ENCODE data around the gene PID1.

Gene PID1

GRCh38 chr2:229059331-229060033 lies 211.6 kb downstream of the PID1 start:
- no peak for DNase-seq

DNA sequence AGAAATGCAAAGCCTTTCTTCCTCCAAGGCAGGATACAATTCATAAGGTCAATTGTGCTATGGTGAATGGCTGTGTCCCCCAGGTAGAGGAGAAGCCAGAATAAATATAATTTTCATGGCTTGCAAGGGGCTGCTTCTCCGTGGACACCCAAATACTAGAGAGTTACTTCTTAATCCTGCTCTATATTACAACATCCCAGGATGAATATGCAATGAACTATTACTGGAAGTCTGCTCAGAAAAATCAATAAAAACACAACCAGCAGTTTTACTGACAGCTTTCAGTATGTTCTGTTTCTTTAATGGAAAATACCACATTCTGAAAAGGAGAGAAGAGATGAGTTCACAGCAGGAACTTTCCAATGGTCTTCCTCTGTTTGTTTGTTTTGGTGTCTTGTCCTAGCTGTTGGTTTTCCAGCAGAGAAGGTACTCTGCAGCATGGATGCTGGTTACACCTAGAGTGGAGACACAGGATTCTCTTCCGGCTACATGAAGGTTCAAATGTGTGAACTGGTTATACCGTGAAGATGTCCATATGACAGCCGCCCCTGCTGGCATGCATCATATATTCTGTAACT lies 213.0 kb downstream of the PID1 start:
- no peak for DNase-seq

DNA sequence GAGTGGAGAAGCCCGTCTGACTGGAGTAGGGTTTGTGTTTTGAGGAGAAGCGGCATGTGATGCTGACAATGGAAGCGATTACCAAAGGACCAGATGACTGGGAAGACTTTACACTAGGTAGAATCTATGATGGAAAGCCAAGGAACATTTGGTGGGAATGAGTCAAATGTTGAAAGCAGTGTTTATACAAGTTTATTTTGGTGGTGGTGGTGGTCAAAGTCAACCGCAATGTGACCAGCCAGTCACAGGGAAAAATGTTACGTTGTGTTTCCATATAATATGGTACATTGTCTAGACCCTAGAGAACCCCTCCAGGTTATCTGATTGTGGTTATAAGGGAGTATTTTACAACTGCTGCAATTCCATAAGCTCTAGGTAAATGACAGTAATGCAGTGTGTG lies 216.8 kb downstream of the PID1 start:
- no peak for DNase-seq

DNA sequence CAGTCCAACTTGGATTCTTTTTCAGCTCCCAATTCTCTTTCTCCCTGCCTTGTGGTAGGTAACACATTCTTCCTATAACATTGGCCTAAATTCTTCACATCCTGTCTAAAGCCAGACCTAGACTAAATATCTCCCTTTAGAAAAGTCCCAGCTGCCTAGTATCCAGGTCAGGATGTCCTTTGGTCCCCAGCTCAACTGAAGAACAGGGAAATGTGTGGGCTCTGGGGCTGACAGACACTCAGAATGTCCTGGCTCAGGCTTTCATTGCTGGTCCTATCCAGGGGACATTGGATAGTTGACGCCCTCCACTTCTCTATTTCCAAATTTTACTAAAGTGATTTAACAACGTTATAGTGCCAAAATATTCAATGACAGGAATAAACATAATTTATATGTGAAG lies 219.3 kb downstream of the PID1 start:
- DNase-seq = no peak

DNA sequence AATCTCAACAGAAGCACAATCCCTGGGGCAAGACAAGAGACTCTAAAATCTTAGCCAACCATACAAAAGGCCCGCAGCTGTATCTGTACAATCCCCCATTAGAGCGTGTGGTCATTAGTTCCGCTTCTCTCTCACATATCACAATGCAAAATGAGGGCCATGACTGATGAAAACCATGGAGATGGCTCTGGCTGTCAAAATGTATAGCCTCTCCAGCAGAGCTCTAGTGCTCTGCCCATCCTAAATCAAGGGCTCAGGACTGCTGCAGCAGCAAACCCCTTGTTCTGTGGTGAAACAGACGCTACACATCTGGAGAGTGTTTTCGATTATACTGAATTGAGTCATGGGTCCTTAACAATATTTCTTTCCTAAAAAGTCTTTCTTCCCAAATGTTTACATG lies 221.0 kb downstream of the PID1 start:
- DNase-seq = no peak

DNA sequence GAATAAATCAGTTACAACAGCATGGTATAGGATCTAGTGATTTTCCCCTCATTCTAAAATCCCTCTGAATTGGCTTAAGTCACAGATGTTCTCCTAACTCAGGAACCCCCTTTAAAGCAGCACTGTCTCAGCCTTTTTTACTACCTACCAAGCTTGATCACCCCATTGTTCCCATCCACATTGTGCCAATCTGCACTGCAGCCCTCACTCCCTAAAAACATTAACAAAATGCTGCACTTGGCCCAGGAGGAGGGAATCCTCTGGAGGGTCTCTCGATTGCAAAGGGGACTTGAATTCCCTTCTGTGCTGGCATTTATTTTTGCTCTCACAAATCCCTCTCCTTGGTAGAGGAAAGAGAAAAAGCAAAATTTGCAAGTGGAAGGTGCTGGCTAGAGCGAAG lies 223.0 kb downstream of the PID1 start:
- no peak for DNase-seq

DNA sequence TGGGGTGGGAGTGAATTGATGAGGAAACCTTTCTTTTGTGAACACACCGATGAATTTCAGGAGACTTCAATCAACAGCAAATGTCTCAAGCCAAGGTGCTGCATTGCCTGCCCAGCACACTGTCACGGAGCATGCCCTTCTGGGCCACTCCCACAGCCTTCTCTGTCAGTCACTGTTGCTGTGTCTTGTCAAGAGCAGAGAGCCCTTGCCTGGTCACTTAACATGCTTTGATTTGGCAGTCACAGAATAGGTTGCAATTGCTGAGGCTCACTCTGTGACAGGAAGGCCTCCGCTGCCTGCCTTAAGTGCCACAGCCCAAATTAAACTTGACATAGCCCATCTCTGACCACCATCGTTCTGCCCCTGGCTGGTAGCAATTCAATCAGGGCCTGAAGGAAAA lies 225.4 kb downstream of the PID1 start:
- no peak for DNase-seq

GRCh38 chr2:229044581-229044980 lies 226.5 kb downstream of the PID1 start:
- no peak for DNase-seq

DNA sequence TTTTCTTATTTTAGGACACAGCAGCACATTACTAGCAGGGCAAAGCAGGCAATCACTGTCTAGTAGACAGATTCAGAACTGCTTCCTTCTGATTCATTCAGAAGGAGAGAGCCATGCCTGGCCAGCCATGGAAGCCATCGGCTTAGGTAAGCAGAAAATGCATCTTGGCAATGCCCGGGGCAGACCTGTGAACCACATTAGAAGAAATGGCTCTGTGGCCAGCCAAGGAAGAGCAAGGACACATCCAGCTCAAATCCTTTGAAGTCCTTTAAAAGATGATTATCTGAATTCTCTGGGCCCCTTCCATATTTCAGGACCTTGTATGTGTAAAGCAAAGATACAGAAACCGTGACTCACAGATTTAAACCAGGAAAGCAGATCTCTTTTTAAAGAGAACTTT lies 227.4 kb downstream of the PID1 start:
- no peak for DNase-seq

DNA sequence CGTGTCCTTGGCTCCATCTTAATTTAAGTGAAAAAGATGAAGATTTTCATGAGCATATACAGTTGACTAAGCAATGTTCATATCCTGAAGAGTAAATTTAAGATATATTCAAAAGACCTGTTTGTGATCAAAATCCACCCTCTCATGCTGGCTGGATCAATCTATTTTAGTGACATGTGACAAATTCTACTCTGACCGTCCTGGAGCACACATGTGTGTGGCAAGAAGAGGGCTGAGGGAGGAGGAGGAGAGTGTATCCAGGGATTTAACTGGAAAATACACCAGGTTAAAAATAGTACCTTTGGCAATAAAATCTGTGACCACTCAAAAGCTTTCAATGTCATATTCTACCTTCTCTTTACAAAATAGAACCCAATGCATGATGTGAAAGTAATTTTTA lies 228.7 kb downstream of the PID1 start:
- no peak for DNase-seq

DNA sequence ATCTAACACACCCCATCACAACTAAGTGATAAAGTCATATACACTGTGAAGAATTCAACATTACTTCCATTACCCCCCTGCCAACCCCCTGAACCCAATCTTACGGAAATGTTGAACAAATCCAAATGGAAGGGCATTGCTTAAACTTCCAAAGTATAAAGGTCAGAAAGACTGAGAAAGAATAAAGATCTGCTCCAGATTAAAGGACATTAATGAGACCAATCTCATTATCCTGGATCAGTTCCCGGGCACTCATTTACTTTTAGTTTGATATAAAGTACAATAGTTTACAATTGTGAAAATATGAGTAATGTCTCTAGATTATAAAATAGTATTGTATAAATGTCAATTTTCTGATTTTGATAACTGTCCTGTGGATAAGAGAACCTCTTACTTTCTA lies 229.4 kb downstream of the PID1 start:
- DNase-seq = no peak

DNA sequence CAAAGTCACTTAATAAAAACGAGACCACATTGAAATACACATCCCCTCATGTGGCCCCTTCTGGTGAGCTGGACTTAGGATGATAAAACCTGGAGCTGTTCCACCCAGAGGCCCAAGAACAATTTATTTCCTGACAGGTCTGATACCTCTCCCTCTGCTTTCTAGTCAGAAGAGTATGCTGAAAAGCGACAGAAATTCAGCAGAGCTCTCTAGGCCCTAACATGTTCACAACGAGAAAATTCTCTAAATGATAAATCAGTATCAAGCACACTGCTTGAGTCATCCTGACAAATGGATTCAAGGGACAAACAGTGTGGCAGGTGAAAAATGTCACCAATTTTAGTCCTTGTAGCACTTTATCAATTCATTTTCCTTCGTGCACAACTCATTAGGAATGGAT lies 233.5 kb downstream of the PID1 start:
- DNase-seq = no peak

DNA sequence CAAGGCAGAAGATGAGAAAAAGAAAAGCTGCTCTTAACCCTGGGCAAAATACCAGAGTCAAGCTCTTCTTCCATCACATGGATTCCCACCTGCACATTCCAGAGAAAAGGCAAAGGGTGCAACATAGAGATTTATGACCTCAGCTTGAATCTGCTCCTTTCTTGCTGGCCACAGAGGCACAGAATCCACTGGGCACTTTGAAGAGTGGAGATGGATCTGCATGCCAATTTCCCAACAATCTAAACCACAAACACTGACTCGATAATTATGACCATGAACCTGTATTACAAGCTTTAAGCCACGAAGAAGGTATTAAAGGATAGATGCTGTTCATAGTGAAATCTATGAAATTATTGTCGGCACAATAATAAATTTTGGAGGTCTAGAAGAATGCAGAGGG lies 237.3 kb downstream of the PID1 start:
- no peak for DNase-seq

GRCh38 chr2:229032608-229033234 lies 238.4 kb downstream of the PID1 start:
- no peak for DNase-seq

- DNase-seq = no peak
Measured at GRCh38 chr2:229027353-229028105, 243.6 kb downstream of the PID1 start.

DNA sequence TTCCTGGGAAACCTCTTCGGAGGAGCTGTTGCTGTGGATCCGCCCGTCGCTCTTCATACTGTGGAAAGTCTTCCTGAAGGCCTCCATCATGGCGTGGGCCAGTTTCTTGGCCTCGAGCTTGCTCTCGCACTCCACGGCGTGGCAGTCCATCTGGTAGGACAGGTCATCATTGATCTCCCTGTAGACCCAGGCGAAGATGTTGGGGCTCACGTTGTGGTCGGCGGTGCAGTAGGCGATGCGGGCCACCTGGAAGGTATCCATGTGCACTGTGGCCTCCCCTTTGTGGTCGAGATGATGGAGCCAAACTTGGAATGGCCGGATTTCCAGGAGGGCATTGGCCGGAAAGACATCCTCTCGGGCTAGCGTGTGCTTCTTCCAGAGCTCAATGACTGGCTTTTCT lies 245.4 kb downstream of the PID1 start:
- no peak for DNase-seq

GRCh38 chr2:229022652-229023051 lies 248.4 kb downstream of the PID1 start:
- DNase-seq = no peak

DNA sequence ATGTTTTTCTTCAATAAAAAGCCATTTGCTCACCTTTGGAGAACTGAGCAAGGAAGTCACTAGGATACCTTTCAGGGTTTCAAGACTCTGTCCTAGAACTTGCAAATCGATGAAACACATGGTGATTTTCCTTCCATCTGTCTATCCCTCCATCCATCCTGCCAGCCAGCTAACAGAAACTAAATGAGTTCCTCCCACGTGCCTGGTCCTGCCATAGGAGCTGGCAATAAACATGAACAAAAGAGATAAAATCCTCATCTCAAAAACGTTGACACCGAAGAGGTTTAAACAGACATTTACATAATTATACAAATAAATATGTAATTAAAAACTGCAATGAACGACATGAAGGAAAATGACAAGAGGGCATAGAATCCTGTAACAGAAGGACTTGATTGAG lies 249.0 kb downstream of the PID1 start:
- no peak for DNase-seq

DNA sequence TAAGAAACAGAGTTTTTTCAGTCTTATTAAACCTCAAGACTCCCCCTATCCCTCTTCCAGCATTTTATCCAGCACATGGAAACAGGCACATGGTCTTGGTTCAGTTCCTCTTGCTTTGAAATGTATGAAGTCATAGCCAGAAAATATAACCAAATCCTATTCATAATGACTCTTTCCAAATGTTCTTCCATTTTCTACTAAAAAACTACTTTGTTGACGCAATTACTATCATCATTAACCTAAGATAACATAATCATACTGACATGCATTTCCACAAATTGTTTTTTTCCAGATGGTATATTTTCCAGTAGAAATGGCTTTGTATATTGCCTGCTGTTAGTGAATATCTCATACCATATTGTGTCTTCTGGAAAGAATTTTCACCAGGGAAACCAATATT lies 261.3 kb downstream of the PID1 start:
- no peak for DNase-seq

DNA sequence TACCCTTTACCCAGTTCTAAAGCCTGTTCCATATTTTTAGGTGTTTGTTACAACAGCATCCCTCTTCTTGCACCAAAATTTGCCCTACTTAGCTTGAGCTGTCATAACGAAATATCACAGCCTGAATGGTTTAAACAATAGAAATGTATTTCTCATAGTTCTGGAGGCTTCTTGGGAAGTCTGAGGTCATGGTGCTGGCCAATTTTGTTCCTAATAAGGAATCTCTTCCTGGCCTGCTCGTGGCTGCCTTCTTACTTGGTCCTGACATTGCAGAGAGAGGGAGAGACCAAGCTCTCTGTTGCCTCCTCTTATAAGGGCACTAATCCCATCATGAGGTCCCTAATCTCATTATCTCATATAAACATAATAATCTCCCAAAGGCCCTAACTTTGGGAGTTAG lies 267.8 kb downstream of the PID1 start:
- DNase-seq = no peak

- DNase-seq = no peak
Measured at GRCh38 chr2:229001196-229001595, 269.9 kb downstream of the PID1 start.

DNA sequence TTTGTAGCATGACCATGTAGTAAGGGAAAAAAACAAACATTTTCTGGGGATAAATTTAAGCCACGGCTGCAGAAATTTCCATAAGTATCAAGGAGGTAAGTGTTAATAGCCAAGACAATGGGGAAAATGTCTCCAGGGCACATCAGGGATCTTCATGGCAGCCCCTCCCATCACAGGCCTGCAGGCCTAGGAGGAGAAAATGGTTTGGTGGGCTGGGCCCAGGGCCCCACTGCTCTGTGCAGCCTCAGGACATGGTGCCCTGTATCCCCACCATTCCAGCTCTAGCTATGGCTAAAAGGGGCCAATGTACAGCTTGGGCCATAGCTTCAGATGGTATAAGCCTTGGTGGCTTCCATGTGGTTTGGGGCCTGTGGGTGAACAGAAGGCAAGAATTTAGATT lies 271.8 kb downstream of the PID1 start:
- DNase-seq = no peak

DNA sequence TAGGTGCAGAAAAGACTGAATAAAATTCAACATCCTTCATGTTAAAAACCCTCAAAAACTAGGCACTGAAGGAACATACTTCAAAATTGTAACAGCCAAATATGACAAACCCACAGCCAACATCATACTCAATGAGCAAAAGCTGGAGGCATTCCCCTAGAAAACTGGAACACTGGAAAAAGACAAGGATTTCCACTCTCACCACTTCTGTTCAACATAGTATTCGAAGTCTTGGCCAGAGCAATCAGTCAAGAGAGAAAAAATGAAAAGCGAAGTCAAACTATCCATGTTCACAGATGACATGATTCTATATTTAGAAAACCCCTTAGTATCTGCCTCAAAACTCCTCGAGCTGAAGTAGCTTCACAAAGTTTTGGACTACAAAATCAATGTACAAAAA lies 282.3 kb downstream of the PID1 start:
- no peak for DNase-seq
